GM19463 (cell line): Measurements from ENCODE around the gene TMEM235.

Experiments
- ATAC-seq: cut with Tn5 transposase; IDR thresholded peaks from one replicate; pipeline ENCODE4 v1.9.1; 2021; ENCODE audit warnings: mild to moderate bottlenecking, moderate library complexity; ENCODE audit not compliant: unreplicated experiment

Gene TMEM235

GRCh38 chr17:78230996-78231935, at the start of gene TMEM235:
TMEM235 (plus strand) TSS chr17:78231631; CDS start chr17:78232024, 393 bp downstream.
- no peak for ATAC-seq

- no peak for ATAC-seq
These were observed 48.9 kb upstream of the TMEM235 start for GRCh38 chr17:78182504-78182903.

GRCh38 chr17:78183916-78184315, 47.5 kb upstream of the TMEM235 start:
- ATAC-seq: no peak

- no peak for ATAC-seq
These were observed 47.1 kb upstream of the TMEM235 start for GRCh38 chr17:78184351-78184750.

GRCh38 chr17:78184868-78185267, 46.6 kb upstream of the TMEM235 start:
- no peak for ATAC-seq

- no peak for ATAC-seq
These were observed 45.3 kb upstream of the TMEM235 start for GRCh38 chr17:78185981-78186691.

- peak; percentile 94 for ATAC-seq
These were observed 44.5 kb upstream of the TMEM235 start, which contains the start of the genes AFMID and TK1 for GRCh38 chr17:78186692-78187595. AFMID (plus strand) TSS chr17:78187362; CDS start chr17:78187371, 9 bp downstream. TK1 (minus strand) TSS chr17:78187052; CDS start chr17:78186994, 58 bp downstream.

DNA sequence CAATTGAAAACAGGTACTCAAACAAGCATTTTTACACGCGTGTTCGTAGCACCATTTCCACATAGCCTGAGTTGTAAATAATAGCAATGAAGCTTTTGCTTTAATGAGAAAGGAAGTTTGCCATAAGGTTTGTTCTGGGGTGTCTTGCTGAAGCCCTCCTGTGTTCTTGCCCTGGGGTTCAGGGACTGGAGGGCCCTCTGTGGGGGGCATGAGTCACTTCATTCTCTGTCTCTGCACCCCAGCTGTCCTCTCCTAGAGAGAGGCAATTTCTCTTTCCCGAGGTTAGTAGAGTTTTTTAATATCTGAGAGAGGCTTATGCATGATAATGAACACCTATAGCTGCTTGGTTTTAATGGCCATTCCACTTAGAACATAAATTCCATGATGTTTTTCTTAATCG, 34.7 kb upstream of the TMEM235 start:
- ATAC-seq: no peak

GRCh38 chr17:78197147-78197832, 34.1 kb upstream of the TMEM235 start:
- ATAC-seq: no peak

DNA sequence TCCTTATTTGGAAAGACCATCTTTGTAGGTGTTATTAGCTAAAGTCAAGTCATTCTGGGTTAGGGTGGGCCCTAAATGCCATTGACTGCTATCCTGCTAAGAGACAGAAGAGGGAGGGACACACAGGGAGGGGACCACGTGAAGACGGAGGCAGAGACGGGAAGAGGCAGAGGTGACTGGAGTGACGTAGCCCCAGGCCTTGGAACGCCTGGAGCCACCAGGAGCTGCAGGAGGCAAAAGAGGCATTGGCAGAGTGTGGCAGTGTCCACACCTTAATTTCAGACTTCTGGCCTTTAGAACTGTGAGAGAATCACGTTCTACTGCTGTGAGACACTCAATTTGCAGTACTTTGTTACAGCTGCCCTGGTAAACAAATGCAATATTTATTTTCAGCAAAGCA, 31.0 kb upstream of the TMEM235 start:
- no peak for ATAC-seq

DNA sequence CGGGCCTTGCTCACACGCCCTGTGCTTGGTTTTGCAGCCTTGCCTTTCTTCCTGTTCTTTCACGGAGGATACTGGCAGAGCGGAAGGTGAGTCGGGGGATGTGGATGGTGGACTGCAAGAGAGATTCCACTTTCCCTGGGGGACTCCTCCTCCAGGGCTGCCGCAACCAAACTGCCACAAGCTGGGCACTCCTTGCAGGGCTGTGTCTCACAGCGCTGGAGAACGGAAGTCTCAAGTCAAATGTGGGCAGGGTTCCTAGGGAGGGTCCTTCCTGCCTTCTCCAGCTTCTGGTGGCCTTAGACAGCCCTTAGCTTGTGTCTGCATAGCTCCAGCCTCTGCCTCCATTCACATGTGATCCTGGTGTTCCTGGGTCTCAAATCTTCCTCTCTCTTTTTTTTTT, 28.8 kb upstream of the TMEM235 start:
- ATAC-seq: no peak

DNA sequence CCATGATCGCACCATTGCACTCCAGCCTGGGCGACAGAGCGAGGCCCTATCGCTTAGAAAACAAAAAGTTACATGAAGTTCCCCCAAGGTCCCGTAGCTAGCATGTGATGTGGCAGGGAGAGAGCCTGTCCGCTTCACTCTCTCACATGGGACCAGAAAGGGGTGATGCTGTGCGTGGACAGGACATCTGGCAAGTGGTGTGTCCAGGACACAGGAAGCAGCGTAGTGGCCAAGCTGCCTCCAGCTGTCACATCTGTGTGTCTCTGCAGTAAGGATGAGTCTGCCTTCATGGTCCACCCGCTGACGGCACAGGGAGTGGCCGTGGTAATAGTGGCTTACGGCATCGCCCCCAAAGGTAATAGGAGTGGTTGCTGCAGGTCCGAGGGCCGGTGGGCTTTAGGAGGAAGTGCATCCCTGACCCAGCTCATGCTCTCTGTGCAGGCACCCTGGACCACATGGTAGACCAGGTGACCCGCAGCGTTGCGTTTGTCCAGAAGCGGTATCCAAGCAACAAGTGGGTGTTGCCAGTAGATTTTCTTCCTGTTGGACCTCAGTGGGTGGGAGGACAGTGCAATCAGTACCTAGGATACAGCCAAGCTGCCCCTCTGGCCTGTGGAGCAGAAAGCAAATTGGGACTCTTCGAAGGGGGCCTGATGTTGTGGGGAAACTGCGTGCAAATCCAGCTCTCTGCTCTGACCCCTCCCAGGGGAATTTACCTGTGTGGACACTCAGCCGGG, 26.9 kb upstream of the TMEM235 start:
- ATAC-seq: no peak

GRCh38 chr17:78205124-78205775, 26.2 kb upstream of the TMEM235 start:
- ATAC-seq: no peak

- no peak for ATAC-seq
These were observed 25.1 kb upstream of the TMEM235 start for GRCh38 chr17:78206298-78206697.

DNA sequence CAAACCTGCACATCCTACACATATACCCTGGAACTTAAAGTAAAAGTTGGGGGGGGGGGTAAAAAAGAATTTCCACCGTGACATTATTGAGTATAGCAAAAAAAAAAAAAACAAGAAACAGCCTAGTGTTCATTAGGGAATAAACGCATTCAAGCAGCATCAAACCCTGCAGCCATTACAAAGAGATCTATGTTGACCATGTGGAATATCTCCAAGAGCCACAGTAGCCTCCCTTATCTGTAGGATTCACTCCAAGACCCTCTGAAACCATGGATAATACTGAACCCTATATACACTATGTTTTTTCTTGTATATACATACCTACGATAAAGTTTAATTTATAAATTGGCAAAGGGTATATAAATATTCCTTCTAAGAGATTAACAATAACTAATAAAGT, 22.9 kb upstream of the TMEM235 start:
- no peak for ATAC-seq

DNA sequence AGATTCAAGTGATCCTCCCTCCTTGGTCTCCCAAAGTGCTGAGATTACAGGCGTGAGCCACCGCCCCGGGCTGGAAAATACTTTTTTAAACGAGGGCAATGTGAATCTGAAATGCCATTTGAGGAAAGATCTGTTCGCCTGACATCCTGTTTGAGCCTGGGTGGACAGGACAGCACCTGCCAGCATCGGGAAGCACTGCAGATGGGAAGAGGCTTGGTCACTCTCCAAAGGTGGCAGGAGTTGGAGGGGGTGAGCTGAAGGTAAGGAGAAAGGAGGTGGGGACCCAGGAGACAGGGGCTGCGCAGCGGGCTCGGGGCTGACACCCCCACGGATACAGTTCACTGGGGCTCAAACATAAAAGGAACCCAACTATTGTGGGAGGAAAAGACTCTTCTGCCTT, 21.3 kb upstream of the TMEM235 start:
- no peak for ATAC-seq

DNA sequence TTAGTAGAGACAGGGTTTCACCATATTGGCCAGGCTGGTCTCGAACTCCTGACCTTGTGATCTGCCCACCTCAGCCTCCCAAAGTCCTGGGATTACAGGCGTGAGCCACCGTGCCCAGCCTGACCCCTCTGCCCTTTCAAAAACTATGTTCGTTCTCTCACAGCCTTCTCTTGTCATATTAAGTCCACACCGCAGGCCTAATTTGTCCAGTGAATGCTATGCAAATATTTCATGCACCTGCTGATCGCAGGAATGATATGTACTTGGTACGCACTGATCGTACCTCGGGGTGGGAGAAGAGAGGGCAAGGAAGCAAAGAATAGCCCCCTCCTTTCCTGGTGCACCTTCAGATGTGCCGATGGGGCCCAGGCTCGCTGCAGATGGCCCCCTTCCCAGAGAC, 20.4 kb upstream of the TMEM235 start:
- no peak for ATAC-seq

DNA sequence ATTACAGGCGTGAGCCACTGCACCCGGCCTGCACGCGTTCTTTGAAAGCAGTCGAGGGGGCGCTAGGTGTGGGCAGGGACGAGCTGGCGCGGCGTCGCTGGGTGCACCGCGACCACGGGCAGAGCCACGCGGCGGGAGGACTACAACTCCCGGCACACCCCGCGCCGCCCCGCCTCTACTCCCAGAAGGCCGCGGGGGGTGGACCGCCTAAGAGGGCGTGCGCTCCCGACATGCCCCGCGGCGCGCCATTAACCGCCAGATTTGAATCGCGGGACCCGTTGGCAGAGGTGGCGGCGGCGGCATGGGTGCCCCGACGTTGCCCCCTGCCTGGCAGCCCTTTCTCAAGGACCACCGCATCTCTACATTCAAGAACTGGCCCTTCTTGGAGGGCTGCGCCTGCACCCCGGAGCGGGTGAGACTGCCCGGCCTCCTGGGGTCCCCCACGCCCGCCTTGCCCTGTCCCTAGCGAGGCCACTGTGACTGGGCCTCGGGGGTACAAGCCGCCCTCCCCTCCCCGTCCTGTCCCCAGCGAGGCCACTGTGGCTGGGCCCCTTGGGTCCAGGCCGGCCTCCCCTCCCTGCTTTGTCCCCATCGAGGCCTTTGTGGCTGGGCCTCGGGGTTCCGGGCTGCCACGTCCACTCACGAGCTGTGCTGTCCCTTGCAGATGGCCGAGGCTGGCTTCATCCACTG, 17.3 kb upstream of the TMEM235 start, which contains the start of gene BIRC5:
TSS of gene BIRC5 (plus strand) at position 238 of the 690 bp plus-strand sequence. CDS start at position 302, 64 bp downstream.
- ATAC-seq: peak; percentile 76
